Activated T-cell treated with anti-CD3 and anti-CD28 coated beads for 48 hours (primary cell): Measurements from ENCODE around the gene FBRS.
A peak's percentile ranks its signal among the peaks of the same experiment; 100 is the strongest.
"Not testable (repeated sequence)": the region's sequence is repeated elsewhere in the genome, so short reads cannot be mapped to it uniquely, and the experiment has no call there.

Source experiments
- DNase-seq: peaks from one replicate; pipeline ENCODE4 v3.0.0-alpha.2; 2020; ENCODE audit warnings: low read depth

Gene FBRS

DNA sequence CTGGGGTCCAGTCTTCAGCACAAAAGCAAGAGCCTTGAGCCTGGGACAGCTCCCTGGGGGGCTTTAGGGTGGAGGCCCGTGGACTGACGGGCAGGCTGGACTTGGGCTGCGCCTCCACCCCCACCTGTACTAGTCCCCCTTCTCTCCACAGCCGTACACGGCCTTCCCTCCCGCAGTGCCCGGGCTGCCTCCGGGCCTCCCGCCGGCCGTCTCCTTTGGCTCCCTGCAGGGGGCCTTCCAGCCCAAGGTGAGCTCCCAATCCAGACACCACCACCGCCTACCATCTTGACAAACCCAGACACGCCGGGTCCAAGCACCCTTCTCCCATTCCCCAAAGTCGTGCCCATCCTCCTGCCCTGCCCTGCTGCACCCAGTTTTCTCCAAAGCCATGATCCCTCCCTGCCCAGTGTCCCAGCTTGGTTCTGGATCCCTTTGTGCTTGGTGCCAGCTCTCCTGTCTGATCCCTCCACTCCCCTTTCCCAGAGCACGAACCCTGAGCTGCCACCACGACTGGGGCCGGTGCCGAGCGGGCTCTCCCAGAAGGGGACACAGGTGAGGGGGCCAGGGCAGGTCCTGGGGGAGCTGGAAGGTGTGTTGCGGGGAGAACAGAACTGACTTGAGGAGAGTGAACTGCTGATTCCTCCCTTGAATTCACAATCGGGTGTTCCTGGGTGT, 7.1 kb downstream of the FBRS start:
- no peak for DNase-seq

DNA sequence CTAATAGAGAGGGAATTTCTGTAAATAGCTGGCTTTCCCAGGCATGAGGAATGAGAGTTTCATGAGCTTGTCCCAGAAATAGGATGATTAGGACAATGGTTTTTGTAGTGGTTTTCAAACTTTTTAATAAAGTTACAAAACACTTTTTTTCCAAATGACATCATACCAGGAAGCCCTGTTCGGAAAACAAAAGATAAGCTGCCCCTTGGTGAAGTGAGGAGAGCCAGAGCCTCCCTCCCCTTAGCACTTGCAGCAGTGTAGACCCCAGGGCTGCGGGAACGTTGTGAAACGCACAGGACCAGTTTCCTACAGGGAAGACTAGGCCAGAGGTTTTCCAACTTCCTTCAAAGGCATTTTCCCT, 7.6 kb downstream of the FBRS start:
- no peak for DNase-seq

DNA sequence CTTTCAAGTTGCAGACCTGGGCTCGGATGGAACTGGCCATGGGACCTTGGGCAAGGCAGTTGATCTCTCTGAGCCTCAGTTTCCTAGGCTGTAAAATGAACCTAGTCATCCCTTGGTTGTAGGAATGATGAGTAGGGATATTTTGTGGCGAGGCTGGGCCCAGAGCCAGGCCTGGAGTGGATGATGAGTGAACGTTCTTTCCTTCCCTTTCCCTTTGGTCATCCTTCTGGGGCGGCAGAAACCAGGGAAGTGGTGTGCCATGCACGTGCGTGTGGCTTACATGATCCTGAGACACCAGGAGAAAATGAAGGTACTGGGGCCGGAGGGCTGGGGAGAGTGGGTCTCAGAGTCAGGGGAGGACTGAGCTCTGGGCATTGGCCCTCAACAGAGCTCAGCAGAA, 8.4 kb downstream of the FBRS start:
- DNase-seq = no peak

DNA sequence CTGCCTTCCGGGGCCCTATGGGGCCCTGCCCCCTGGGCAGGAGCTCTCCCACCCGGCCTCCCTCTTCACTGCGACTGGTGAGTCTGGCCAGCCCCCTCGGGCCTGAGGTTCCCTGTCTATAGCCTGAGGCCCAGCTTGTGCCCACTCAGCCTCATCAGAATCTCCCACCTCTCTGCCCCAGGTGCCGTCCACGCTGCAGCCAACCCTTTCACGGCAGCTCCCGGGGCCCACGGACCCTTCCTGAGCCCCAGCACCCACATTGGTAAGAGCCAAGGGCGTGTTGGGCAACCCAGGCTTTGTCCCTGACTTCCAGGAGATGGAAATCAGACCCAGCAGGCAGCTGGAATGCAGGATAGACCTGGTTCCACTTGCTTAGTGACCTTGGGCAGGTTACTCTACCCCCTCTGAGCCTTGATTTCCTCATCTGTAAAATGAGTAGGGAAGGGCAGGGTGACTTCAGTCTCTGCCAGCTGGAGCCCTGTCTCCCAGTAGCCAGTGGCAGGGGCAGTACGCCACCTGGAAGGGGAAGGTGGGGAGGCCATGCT, 9.2 kb downstream of the FBRS start:
- DNase-seq = no peak

DNA sequence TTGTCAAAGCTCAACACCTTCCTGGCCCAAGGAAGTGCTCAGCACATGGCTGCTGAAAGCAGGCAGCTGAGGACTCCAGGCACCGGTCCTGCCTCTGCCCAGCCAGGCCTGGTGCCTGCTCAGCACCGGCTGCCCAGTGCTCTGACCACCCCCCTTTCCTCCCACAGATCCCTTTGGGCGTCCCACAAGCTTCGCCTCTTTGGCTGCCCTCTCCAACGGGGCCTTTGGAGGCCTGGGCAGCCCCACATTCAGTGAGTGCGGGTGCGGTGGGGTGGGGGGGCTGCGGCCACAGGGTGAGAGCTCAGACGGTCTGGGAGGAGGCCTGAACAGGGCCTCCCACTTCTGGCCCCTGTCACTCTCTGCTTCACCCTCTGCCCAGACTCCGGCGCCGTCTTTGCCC, 10.2 kb downstream of the FBRS start:
- no peak for DNase-seq

DNA sequence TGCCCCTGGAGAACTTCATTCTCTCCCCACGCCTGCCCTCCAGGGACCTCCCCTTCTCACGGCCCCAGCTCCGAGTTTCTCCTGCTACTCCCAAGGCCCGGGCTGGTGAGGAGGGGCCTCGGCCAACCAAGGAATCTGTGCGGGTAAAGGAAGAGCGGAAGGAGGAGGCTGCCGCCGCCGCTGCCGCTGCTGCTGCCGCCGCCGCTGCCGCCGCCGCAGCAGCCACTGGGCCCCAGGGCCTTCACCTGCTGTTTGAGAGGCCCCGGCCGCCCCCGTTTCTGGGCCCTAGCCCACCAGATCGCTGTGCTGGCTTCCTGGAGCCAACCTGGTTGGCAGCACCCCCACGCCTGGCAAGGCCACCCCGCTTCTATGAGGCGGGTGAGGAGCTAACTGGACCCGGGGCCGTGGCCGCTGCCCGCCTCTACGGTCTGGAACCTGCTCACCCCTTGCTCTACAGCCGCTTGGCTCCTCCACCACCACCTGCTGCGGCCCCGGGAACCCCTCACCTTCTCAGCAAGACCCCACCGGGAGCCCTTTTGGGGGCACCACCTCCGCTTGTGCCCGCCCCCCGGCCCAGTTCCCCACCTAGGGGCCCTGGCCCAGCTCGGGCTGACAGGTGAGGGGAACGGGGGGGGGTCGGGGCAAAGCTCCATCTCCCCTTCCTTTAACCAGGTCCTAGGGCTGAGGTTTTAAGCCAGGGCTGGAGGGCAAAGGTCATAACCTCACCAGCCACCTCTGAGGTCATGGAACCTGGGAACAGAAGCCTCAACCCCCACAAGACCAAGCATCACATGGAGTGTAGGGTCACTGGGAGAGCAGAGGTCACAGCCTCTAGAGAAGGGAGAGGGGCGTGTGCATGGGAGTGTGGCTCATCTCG, 11.0 kb downstream of the FBRS start:
- DNase-seq = no peak

DNA sequence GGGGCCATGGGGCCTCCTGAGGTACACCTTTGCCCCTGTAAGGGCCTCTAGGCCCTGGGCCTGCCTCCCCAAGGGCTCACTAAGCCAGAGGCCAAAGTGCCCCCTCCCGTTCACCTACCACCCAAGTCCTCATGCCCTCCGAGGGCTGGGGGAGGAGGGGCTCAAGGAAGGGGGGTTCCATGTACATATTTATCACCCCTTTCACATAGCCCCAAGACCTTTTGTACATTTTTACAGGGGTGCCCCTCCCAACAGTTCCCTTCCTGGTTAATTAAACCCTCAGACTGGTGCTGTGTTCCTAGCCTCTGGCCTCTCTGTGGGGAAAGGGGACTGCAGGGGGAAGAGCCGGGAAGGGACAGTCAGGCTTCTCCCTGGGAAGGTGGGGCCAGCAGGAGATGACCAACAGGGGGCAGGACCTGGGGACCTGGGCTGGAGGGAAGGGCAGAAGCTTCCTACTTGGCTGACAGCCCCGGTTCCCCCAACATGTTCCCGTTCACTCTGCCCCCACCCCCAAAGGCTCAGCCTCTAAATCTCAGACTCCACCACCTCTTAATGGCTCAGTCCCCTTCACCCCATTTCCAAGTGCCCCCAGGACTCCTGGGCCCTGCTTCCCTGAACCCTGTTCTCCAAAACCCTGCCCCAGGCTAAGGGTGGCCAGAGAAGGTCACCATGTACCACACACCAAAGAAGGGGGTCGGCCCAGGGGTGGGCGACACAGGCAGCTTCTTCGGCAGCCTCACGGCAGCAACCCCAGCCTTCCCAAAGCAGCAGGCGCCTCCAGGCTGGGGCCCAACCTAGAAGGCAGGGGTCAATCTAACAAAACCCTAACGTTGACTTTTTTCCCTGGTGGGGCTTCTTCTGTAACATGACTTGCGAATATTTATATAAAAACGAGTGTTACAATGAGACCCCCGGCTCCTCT, 11.9 kb downstream of the FBRS start:
- no peak for DNase-seq

DNA sequence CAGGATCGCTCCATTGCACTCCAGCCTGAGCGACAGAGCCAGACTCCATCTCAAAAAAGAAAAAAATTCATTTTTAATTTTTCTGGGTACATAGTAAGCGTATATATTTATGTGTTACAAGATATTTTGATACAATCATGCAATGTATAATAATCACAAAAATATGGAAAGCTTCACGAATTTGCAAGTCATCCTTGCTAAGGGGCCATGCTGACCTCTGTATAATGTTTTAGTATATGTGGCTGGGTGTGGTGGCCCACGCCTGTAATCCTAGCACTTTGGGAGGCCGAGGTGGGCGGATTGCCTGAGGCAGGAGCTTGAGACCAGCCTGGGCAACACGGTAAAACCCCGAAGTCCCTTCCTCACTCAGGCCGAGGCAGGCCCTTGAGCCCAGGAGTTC, 16.9 kb downstream of the FBRS start:
- DNase-seq = no peak

DNA sequence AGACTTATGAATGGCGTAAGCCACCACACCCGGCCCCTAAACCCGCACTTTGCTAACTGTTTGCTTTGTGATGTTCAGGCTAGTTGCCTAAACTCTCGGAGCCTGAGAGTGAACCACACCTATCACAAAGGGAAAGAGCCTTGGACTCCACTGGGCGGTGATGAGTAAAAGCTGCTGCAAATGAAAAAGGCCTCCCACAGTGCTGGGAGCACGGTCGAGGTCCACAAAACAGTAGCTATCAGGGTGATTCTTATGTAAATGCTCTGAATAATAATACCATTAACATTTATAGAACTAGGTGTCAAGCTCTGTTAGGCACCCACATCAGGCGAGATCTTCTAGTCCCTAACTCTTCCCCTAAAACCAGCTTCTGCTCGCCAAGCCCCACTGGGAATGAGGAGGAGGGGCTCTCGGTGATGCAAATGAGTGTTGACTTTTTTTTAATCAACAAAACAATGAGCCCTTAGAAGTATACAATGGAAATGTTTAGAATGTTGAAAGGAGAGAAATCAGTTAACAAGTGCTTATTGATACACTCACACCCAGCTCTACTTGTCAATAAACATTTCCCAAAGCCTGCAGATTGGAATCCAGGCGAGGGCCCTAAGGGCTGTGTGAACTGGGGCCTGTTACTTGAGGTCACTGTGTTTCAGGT, 19.8 kb downstream of the FBRS start:
- no peak for DNase-seq

DNA sequence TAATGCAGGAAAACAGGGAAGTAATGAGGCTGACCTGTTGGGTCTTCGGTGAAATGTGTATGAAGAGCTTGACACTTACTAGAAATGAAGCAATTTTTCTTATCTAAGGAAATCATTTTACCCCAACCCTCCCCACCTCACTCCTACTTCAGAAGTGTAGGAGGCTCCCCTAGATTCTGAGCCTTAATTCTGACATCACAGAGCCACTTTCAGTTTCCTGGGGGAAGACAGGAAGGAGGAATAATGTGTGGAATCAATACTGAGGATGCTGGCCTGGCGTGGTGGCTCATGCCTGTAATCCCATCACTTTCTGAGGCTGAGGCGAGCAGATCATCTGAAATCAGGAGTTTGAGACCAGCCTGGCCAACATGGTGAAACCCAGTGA, 20.3 kb downstream of the FBRS start:
- DNase-seq = no peak

DNA sequence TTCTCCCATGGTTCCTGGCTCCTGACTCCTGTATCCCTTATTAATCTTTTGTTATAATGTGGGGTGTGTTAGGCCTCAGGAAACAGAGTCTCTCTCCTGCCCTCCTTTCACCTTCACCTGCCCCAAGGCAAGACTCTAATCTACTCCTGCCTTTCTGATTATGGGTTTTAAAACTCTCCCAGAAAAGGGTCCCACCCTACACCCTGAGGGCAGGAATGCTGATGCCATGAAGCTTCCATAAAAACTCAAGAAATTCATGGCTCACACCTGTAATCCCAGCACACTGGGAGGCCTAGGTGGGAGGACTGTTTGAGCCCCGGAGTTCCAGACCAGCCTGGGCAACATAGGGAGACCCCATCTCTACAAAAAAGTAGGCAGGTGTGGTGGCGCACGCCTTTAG, 22.1 kb downstream of the FBRS start:
- DNase-seq = no peak

DNA sequence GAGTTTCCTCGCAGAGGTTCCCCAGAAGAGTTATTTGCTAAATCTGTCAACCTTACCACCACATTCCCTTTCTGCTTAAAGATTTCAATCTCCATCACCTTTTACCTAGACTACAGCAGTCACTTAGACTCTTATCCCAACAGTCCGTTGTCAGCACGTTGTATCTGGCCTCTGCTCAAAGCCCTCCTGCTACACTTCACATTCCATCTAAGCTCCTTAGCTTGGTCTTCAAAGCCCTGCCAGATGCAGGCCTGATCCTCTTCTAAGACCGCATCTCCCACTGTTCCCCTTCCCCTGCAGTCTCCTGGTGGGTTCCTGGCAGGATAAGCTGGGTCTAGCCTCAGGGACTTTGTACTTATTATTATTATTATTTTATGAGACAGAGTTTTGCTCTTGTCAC, 30.5 kb downstream of the FBRS start:
- DNase-seq = no peak

DNA sequence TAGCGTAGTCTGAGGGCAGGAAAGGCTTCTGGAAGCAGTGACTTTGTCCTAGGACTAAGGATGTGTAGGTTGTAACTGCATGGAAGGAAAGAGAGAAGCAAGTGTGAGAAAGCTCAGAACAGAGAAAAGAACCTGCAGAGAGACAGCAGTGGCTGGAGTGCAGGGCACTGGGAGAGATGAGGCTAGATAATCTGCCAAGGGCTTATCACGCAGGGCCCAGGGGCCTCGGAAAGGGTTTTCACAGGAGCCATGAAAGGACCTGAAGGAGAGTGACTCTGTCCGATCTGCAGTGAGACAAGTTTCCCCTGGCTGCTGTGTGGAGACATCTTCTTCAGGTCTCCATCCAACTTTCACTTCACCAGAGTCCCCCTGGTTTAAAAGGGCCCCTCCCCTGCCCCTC, 33.7 kb downstream of the FBRS start:
- DNase-seq = no peak

DNA sequence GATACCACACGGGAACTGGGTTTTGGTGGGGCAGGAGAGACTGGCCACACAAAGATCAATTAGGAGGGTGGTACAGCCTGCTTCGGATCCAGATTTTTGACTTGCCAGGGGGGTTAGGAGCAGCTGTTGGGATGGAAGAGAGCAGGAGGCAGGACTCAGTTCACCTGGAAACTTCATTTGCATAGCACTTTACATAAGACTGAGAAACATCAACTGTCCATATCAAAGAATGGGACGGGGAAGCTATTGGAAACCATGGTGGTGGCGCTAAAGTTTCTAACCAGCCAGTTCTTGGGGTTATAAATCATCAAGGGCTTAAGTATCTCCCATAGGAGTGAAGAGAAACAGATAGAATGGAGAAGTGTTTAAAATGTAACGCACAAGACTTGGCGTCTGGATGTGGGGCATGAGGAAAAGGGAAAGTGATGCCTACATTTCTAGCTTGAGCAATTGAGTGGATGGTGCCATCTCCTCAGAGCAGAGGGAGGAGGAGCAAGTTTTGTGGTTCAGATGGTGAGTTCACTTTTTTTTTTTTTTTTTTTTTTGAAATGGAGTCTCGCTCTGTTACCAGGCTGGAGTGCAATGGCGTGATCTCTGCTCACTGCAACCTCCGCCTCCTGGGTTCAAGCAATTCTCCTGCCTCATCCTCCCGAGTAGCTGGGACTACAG, 34.3 kb downstream of the FBRS start:
- DNase-seq = no peak

DNA sequence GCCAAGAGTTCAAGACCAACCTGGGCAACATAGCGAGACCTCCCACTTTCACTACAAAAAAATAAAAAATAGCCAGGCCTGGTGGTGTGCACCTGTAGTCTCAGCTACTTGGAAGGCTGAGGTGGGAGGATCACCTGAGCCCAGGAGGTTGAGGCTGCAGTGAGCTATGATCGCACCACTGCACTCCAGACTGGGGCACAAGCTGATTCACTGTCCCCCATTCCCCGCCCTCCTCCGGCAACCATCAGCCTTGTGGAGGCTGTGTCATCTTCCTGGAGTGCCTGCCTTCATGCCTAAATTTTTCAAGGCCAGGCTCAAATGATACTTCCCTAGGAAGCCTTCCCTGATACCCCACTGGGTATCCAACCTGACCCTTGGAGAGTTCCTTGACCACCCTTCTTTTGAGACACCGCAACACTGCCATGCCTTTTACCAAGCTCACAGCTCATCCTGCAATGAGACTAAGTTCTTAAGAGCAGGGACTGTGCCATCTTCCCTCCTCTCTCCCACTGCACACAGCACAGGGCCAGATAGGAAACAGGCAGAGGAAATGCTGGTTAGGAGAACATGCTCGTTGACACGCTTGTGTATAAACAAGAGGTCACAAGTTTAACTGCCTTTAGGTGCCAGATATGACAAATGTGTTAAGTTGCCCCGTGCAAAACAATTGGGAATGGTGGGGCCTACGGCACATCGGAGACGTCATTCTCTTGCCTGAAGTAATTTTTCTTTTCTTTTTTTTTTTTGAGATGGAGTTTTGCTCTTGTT, 36.9 kb downstream of the FBRS start:
- DNase-seq = no peak

DNA sequence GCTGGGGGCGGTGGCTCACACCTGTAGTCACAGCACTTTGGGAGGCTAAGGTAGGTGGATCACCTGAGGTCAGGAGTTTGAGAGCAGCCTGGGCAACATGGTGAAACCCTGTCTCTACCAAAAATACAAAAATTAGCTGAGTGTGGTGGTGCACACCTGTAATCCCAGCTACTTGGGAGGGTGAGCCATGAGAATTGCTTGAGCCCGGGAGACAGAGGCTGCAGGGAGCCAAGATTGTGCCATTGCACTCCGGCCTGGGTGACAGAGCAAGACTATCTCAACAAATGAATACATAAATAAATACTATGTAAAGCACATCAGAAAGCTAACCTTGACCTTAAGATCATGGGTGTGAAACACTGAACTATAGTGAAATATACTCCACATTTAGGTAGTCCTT, 38.4 kb downstream of the FBRS start:
- not testable (repeated sequence) for DNase-seq

DNA sequence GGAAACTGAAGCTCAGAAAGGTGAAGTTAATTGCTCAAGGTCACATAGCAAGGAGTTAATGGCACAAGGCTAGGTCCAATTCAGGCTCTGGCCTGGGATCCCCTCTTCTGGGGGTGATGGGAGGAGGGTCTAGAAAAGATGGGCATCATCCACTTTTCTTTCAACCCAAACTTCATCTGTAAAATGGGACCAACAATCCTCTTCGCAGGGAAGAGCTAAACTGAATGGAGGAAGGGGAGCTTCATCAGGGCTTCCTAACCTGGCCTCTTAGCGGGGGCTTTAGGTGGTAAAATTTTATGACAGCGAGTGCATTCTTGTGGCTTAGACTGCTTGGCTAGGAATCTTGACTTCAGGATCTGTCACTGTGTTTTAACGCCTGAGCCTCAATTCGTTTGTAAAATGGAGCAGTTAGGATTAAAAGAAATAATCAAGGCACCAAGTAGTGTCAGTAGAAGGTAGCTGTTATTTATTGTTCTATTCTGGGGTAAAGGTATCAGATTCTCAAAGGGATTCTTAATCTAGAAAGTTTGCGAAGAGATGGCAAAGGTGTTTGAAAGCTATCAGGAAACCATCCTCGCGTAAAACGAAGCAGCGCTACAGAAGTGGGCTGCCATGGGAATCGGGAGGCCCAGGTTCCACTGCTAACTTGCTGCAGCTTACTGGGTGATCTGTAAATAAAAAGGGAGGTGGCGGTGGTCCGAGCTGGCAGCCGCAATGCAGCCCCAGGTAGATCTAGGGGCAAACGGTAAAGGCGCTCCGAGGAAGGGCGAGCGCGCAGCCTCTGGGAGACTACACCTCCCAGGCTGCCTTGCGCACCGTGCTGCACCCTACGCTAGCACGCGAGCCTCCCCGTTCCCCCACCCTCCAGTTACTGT, 39.3 kb downstream of the FBRS start:
- no peak for DNase-seq

DNA sequence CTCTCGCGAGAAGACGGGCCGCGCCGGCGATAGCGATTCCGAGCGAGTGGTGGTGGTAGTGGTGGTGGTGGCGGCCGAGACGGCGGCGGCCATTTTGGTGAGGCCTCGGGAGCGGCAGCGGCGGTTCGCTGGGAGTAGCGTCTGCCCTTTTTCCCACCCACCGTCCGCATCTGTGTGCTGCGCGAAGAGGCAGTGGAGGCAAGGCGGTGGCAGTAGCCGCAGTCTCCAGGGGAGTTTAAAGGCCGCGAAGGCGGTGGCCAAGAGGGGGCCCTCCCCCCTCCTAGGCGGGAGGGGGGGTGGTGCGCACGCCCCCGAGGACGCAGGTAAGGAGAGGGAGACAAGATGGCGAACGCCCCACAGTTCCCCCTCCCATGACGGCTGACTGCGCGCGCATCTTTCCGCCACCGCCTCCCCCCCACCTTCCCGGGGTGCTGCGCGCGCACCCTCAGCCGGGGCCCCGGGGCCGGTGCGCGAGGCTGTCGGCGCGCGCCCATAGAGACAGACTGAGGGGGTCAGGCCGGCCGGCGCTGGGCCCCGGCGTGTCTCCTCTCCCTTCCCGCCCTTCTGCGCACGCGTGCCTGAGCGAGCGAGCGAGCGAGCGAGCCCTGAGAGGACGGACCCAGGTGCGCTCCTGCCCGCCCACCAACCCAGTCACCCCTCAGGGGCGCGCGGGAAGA, 40.0 kb downstream of the FBRS start:
- DNase-seq = peak; percentile 98
